ENCODE measurements around the gene SLBP.

DNA sequence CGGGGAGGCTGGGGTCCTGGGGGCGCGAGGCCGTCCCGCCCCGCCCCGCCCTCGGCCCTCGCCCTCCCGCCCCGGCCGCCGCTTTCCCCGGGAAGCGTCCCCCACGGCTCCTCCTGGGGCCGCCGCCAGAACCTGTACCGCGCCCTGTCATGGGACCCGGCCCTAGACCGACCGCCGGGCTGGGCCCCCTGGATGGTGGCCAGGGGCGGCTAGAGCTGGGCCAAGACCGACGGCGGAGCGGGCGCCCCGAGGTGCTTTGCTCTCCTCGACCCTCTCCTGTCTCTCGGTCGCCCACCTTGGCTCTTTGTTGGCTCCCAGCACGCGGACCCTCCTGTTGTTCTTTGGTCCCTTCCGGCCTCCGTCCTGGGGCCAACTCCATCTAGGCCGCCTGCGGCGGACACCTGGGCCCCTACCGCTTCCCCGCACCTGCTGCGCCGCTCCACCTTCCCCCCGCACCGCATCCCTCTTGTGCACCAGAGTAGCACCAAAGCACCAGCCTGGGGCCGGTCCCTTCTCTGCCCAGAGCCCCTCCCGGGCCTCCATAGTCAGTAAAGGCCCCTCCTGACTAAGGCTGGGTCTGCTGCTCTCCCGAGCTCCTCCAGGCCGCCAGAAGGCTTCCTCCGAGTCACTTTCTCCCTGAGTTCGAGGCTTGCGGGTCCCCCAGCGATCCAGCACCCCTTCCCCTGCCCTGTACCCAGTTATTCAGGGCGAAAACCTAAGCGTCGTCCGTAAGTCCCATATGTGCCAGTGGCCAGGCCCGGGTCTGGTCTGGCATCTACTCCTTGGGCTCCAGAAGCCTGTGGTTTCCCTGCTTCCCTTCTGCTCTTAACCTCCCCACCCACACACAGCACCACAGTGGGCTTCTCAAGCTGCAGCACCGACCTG lies 9.8 kb upstream of the SLBP start:
- TF ChIP-seq CTCF (IDR thresholded peaks at IDR 0.05 in 4 of 5, conservative IDR thresholded peaks at IDR 0.05 in 1 of 5) (no peak), POLR2A (IDR thresholded peaks at IDR 0.05) (no peak)
